ENCODE data around the gene STXBP6.

DNA sequence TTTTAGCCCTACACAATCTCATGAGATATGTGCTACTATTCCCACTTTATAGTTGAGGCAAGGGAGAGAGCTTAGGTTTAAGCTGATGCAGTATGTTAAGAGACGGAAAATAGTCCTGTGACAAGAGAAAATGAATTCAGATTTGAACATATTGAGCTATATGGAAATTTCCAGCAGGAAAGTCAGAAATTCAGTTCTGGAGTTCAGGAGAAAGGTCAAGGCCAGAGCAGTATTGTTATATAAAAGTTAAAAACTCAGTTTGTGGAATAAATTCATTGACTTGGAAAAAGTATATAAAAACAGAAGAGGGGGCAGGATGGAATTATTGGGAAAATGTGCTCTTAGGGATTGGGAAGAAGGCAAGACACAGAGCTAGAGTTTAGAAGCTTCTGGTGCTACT lies 248.9 kb downstream of the STXBP6 start:
- TF ChIP-seq, protein P1, sequence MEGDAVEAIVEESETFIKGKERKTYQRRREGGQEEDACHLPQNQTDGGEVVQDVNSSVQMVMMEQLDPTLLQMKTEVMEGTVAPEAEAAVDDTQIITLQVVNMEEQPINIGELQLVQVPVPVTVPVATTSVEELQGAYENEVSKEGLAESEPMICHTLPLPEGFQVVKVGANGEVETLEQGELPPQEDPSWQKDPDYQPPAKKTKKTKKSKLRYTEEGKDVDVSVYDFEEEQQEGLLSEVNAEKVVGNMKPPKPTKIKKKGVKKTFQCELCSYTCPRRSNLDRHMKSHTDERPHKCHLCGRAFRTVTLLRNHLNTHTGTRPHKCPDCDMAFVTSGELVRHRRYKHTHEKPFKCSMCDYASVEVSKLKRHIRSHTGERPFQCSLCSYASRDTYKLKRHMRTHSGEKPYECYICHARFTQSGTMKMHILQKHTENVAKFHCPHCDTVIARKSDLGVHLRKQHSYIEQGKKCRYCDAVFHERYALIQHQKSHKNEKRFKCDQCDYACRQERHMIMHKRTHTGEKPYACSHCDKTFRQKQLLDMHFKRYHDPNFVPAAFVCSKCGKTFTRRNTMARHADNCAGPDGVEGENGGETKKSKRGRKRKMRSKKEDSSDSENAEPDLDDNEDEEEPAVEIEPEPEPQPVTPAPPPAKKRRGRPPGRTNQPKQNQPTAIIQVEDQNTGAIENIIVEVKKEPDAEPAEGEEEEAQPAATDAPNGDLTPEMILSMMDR (IDR thresholded peaks at IDR 0.05), result no peak
- no peak for TF ChIP-seq POLR2A (IDR thresholded peaks at IDR 0.05)
